A549 (cell line): Measurements from ENCODE around the gene LRRC17. TPM values are rescaled to one million over a fixed set of nuclear protein-coding genes. Genes with fewer than 3 reads are reported as not detected.

Experiments used
- ATAC-seq, 2 experiments: fragments of 200-7000 bp in 1 of 2; fragments of >200 bp in 1 of 2; cut with Nextera tagmentation in 1 of 2; cut with Tn5 transposase in 1 of 2; 3 replicates each; pipeline versions ENCODE4 v1.8.0 to v1.9.1; 2018 to 2020; ENCODE audit warnings: mild to moderate bottlenecking in 1 of 2, moderate library complexity in 1 of 2
- CTCF ChIA-PET: fragments of 300-600 bp; sonication (Branson Sonifier 250); formaldehyde crosslinking; extraction: SDS; loops from one replicate; lab custom pipeline; 2021; ENCODE audit warnings: antibody characterized with exemption, inconsistent platforms; lab: Yijun Ruan, JAX
- POLR2A ChIA-PET: fragments of 350-600 bp; formaldehyde crosslinking; extraction: SDS; loops from one replicate; lab custom pipeline; 2021; ENCODE audit warnings: antibody characterized with exemption, inconsistent platforms; lab: Yijun Ruan, JAX
- DNase-seq, 2 experiments: peaks; one replicate each; pipeline versions ENCODE4 v3.0.0 to v3.0.0-alpha.2; 2011 to 2016; ENCODE audit warnings: low read depth in 1 of 2, low spot score in 1 of 2
- FAIRE-seq: peaks from 2 replicates; lab custom pipeline; 2011; peaks lifted over from hg19 to GRCh38; lab: Jason Lieb, UNC
- H3K27ac ChIP-seq, 2 experiments: fragments of >200 bp; sonication (Bioruptor Twin); formaldehyde crosslinking; 3 replicates each; pipeline ENCODE4 v1.5.1; 2016 to 2017
- H3K4me1 ChIP-seq: fragments of >200 bp; sonication (Bioruptor Twin); formaldehyde crosslinking; 3 replicates; pipeline ENCODE4 v1.6.1; 2016
- H3K4me2 ChIP-seq: fragments of >200 bp; sonication (Bioruptor Twin); formaldehyde crosslinking; 3 replicates; pipeline ENCODE4 v1.6.1; 2016
- H3K4me3 ChIP-seq: fragments of >200 bp; sonication (Bioruptor Twin); formaldehyde crosslinking; 3 replicates; pipeline ENCODE4 v1.5.1; 2016
- H3K9me3 ChIP-seq: fragments of >200 bp; sonication (Bioruptor Twin); formaldehyde crosslinking; 3 replicates; pipeline ENCODE4 v1.6.1; 2016
- ATOH8 ChIP-seq: fragments of 250-450 bp; sonication (Bioruptor Pico); IDR thresholded peaks from 2 replicates; pipeline ENCODE4 v1.5.0; 2020; ENCODE audit warnings: low read depth, mild to moderate bottlenecking, moderate library complexity
- CBX8 ChIP-seq: fragments of 200-600 bp; sonication (generic); IDR thresholded peaks from 2 replicates; pipeline ENCODE4 v1.6.1; 2016
- CEBPB ChIP-seq, 2 experiments: fragments of >200 bp in 1 of 2; sonication (Bioruptor Twin) in 1 of 2; formaldehyde crosslinking in 1 of 2; IDR thresholded peaks; 2 replicates each; pipeline ENCODE4 v1.6.1; 2012 to 2016
- E2F6 ChIP-seq: IDR thresholded peaks from 2 replicates; pipeline ENCODE4 v1.6.1; 2012; ENCODE audit warnings: low read depth, borderline replicate concordance
- EHMT2 ChIP-seq: fragments of 200-600 bp; sonication (generic); IDR thresholded peaks from 2 replicates; pipeline ENCODE4 v1.6.1; 2016; ENCODE audit warnings: antibody characterized with exemption, low read depth, mild to moderate bottlenecking, moderate library complexity
- FOSL2 ChIP-seq, 2 experiments: fragments of 450-650 bp in 1 of 2; fragments of >200 bp in 1 of 2; sonication (Bioruptor Twin) in 1 of 2; formaldehyde crosslinking; IDR thresholded peaks; 2 replicates each; pipeline versions ENCODE4 v1.5.0 to v1.6.1; 2016 to 2020; ENCODE audit warnings: mild to moderate bottlenecking in 1 of 2, moderate library complexity in 1 of 2
- FOXS1 ChIP-seq: fragments of 250-450 bp; sonication (Bioruptor Pico); IDR thresholded peaks from 2 replicates; pipeline ENCODE4 v1.5.0; 2020; ENCODE audit warnings: mild to moderate bottlenecking, moderate library complexity
- HOXB13 ChIP-seq: fragments of 250-450 bp; sonication (Bioruptor Pico); IDR thresholded peaks from 2 replicates; pipeline ENCODE4 v1.5.0; 2020; ENCODE audit warnings: low read depth, mild to moderate bottlenecking, moderate library complexity
- KDM1A ChIP-seq: fragments of 200-600 bp; sonication (generic); IDR thresholded peaks from 2 replicates; pipeline ENCODE4 v1.6.1; 2016; ENCODE audit warnings: low read depth, mild to moderate bottlenecking
- MAZ ChIP-seq: fragments of 150-350 bp; IDR thresholded peaks from 2 replicates; pipeline ENCODE4 v1.6.1; 2014; ENCODE audit warnings: antibody characterized with exemption, low read depth, low read length, borderline replicate concordance
- NFE2L2 ChIP-seq: fragments of 150-350 bp; conservative IDR thresholded peaks from 2 replicates; pipeline ENCODE4 v1.6.1; 2014; ENCODE audit warnings: low read length
- NPAS2 ChIP-seq: fragments of 250-450 bp; sonication (Bioruptor Pico); IDR thresholded peaks from 2 replicates; pipeline ENCODE4 v1.8.0; 2022; ENCODE audit warnings: mild to moderate bottlenecking, moderate library complexity, borderline replicate concordance
- PHF8 ChIP-seq: fragments of 200-600 bp; sonication (generic); IDR thresholded peaks from 2 replicates; pipeline ENCODE4 v1.6.1; 2016; ENCODE audit warnings: low read depth, mild to moderate bottlenecking, antibody characterized with exemption, moderate library complexity, borderline replicate concordance
- POLR2AphosphoS2 ChIP-seq: conservative IDR thresholded peaks from 2 replicates; pipeline ENCODE4 v1.6.1; 2012; ENCODE audit warnings: low read length, improper control_type of control experiment, inconsistent platforms
- RAD21 ChIP-seq, 2 experiments: fragments of >200 bp in 1 of 2; sonication (Bioruptor Twin) in 1 of 2; formaldehyde crosslinking in 1 of 2; IDR thresholded peaks in 1 of 2; conservative IDR thresholded peaks in 1 of 2; 2 replicates in 1 of 2; 3 replicates in 1 of 2; pipeline ENCODE4 v1.6.1; 2012 to 2018; ENCODE audit warnings: inconsistent platforms in 1 of 2
- RFX5 ChIP-seq: fragments of 450-650 bp; IDR thresholded peaks from 2 replicates; pipeline ENCODE4 v1.7.1; 2014; ENCODE audit warnings: antibody characterized with exemption, mild to moderate bottlenecking, moderate library complexity
- SREBF2 ChIP-seq: fragments of 450-650 bp; IDR thresholded peaks from 2 replicates; pipeline ENCODE4 v1.6.1; 2014; ENCODE audit warnings: mild to moderate bottlenecking, moderate library complexity
- TFCP2L1 ChIP-seq: fragments of 250-450 bp; sonication (Bioruptor Pico); IDR thresholded peaks from 2 replicates; pipeline ENCODE4 v1.5.0; 2021; ENCODE audit warnings: mild to moderate bottlenecking
- TP53 ChIP-seq: fragments of 250-450 bp; sonication (Bioruptor Pico); IDR thresholded peaks from 2 replicates; pipeline ENCODE4 v1.5.0; 2021; ENCODE audit warnings: mild to moderate bottlenecking, moderate library complexity
- ZSCAN20 ChIP-seq: fragments of 250-450 bp; sonication (Bioruptor Pico); IDR thresholded peaks from 2 replicates; pipeline ENCODE4 v1.8.0; 2022; ENCODE audit warnings: mild to moderate bottlenecking, moderate library complexity
- WGBS: methylation state at CpG from one replicate; pipeline ENCODE4 v1.1.6; 2017; ENCODE audit errors: missing lambda C conversion rate; 5-methylcytosine and 5-hydroxymethylcytosine counted together
- polyA plus RNA-seq, 4 experiments: library from polyadenylated mRNA; depleted of rRNA in 3 of 4; stranded (reverse); fragments of >200 nt; fragmentation: RNase III in 1 of 4; extraction: RNeasy Plus Mini Kit Qiagen cat#74134 plus additional on column Dnase treatment in 1 of 4; gene quantifications; 2 replicates in 3 of 4; 3 replicates in 1 of 4; pipeline ENCODE4 v1.2.3, GENCODE V29; 2011 to 2017
- TF ChIP-seq, protein P1 (sequence below): fragments of 250-450 bp; sonication (Bioruptor Pico); IDR thresholded peaks from 2 replicates; pipeline ENCODE4 v1.5.0; 2021; ENCODE audit warnings: mild to moderate bottlenecking, moderate library complexity, borderline replicate concordance

Gene LRRC17
- polyA plus RNA-seq, 2 of the 4 experiments (the other 2 are of a cell fraction): 0.05 to 0.36 TPM

DNA sequence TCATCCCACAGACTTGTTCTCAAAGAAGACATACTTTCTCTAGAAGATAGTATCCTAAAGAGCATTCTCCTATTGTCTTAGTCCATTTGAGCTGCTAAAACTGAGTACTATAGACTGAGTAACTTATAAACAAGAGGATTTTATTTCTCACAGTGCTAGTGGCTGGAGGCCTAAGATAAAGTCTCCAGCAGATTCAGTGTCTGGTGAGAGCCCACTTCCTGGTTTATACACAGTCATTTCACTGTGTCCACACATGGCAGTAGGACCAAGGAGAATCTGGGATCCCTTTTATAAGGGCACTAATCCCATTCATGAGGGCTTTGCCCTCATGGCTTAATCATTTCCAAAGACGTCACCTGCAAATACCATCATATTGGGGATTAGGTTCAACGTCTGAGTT, 68.7 kb downstream of the LRRC17 start:
- FAIRE-seq (no peak), ATAC-seq (no peak), DNase-seq (no peak)
- Histone ChIP-seq H3K4me2 (no peak overlapping the region), H3K4me3 (no peak overlapping the region), H3K9me3 (peaks cover 11% of the 10 kb centered on the region), H3K27ac (no peak overlapping the region), H3K4me1 (0 out of 3 replicates have a peak, but pooled peaks cover 3% of the 10 kb centered on the region)
- 90% methylated on average over 2 of the region's 2 CpGs for WGBS
- ChIA-PET CTCF (no interaction called here), POLR2A (no interaction called here)
- TF ChIP-seq MAZ (no peak), E2F6 (no peak), CBX8 (no peak), SREBF2 (no peak), RAD21 (conservative IDR thresholded peaks at IDR 0.05 in 1 of 2, IDR thresholded peaks at IDR 0.05 in 1 of 2) (no peak), TP53 (CRISPR knock-in tag) (no peak), EHMT2 (no peak), CEBPB (IDR thresholded peaks at IDR 0.05) (no peak), PHF8 (no peak), POLR2AphosphoS2 (no peak), NPAS2 (no peak), HOXB13 (CRISPR knock-in tag) (no peak), NFE2L2 (no peak), ATOH8 (CRISPR knock-in tag) (no peak), KDM1A (no peak), FOXS1 (CRISPR knock-in tag) (no peak), TFCP2L1 (CRISPR knock-in tag) (no peak)
- TF ChIP-seq, protein P1, sequence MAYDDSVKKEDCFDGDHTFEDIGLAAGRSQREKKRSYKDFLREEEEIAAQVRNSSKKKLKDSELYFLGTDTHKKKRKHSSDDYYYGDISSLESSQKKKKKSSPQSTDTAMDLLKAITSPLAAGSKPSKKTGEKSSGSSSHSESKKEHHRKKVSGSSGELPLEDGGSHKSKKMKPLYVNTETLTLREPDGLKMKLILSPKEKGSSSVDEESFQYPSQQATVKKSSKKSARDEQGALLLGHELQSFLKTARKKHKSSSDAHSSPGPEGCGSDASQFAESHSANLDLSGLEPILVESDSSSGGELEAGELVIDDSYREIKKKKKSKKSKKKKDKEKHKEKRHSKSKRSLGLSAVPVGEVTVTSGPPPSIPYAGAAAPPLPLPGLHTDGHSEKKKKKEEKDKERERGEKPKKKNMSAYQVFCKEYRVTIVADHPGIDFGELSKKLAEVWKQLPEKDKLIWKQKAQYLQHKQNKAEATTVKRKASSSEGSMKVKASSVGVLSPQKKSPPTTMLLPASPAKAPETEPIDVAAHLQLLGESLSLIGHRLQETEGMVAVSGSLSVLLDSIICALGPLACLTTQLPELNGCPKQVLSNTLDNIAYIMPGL (CRISPR knock-in tag): no peak

DNA sequence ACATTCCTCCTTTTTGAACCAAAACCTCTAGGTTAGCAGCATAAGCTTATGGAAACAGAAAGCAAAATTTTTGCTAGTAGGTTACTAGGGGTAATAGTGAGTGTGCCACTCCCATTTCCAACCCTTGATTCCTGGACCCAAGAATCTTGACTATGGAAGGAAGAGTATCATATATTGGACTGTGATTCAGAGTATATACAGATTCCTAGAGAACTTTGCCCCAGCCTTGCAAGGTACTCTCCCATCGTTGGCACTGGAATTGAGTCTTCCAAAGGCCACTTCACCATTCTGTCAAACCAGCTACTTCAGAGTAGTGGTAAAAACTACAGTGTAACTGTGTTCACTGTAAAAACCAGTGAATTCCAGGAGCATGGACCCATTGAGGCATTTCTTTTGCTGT, 69.4 kb downstream of the LRRC17 start:
- no peak for FAIRE-seq

More for the DNA sequence above, 69.4 kb downstream of the LRRC17 start:
- Histone ChIP-seq H3K4me3 (no peak overlapping the region), H3K4me1 (0 out of 3 replicates have a peak, but pooled peaks cover 3% of the 10 kb centered on the region), H3K4me2 (no peak overlapping the region), H3K9me3 (peaks cover 11% of the 10 kb centered on the region), H3K27ac (no peak overlapping the region)
- TF ChIP-seq FOSL2 (IDR thresholded peaks at IDR 0.05) (no peak), FOSL2 (CRISPR knock-in tag; IDR thresholded peaks at IDR 0.05) (no peak), ZSCAN20 (CRISPR knock-in tag) (no peak), RFX5 (no peak), TFCP2L1 (CRISPR knock-in tag) (no peak), ATOH8 (CRISPR knock-in tag) (no peak)
- ATAC-seq: no peak
- CTCF ChIA-PET: no interaction called here
- WGBS: 50% methylated on average over 1 of the region's 1 CpG
- POLR2A ChIA-PET: no interaction called here
- DNase-seq: no peak
